Fibroblast of the conjunctiva (primary cell): ENCODE results near the gene GTF3C1.
A peak's percentile ranks its signal among the peaks of the same experiment; 100 is the strongest.
"Not testable (repeated sequence)": the region's sequence is repeated elsewhere in the genome, so short reads cannot be mapped to it uniquely, and the experiment has no call there.

Experiments used
- DNase-seq: peaks from one replicate; pipeline ENCODE4 v3.0.0-alpha.2; 2010; ENCODE audit warnings: low read depth

The GTF3C1 gene

DNA sequence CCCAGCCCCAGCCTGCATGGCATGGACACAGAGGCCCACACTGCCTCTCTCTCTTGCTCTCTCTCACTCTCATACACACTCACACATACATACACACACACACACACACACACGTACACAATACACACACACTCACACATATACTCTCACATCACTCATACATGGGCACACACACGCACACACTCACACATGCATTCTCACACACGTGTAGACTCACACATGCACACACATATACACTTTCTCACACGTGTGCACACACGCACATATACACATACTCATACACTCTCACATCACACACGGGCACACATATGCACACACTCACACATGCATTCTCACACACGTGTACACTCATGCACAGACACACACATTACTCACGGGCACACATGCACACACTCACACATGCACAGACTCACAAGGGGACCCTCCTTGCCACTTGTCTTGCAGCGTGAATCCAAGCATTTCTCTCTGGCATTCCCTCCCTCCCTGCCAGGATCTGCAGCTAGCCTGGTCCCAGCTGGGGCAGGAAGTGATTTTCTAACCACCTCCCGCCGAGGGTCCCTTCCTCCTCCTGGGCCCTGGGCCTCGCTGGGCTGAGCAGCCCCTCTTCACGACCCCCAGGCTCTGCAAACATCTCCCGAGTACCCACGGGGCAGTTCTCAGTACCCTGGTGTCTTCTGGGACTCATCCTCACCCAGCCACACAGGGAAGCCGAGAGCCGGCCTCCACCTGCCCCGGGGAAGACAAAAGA lies 110.3 kb downstream of the GTF3C1 start:
- no peak for DNase-seq

DNA sequence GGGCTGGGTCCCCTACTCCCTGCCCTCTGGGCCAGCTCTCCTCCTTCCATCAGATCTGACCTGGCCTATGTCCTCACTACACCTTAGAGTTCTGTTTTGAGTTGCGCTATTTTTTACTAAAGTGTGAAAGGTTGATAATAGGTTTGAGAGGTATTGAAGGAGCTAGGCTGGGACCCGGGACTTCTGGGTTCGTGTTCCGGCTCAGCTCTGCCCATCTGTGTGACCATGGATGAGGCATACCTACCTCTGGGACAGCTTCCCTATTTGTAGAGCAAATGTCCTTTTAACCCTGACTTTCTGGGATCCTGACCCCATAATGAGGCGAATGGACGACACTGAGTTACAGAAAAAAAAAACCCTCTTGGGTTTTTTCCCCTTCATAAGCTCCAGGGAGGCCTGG lies 111.8 kb downstream of the GTF3C1 start:
- DNase-seq: no peak

- no peak for DNase-seq
These were observed 112.6 kb downstream of the GTF3C1 start for GRCh38 chr16:27436921-27437650.

DNA sequence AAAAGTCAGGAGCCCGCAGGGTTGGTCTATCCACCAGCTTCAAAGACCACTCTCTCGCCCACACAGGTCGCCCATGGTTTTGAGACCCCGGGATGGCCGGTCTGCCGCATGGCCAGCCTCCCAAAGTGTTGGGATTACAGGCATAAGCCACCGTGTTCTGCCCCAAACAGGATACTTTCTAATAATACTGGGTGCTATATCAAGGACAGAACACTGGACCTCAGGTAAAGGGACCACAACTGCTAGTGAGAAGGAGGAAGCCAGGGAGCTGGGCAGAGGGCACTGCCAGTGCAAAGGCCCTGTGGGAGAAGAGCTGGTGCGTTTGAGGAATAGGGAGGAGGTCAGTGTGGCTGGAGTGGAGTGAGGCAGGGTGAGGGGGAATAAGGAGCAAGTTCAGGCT lies 113.6 kb downstream of the GTF3C1 start:
- DNase-seq: no peak

DNA sequence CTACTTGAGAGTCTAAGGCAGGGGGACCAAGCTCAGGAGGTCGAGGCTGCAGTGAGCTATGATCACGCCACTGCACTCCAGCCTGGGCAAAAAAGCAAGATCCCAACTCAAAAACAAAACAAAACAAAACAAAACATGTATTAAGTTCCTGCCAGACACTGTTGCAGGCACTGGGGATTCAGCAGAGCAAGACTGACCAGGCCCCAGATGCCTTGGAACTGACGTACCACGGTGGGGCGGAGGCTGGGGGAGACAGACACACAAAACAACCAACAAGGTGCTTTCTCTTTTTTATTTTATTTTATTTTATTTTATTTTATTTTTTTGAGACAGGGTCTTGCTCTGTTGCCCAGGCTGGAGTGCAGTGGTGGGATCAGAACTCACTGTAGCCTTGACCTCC lies 114.6 kb downstream of the GTF3C1 start:
- DNase-seq: not testable (repeated sequence)

DNA sequence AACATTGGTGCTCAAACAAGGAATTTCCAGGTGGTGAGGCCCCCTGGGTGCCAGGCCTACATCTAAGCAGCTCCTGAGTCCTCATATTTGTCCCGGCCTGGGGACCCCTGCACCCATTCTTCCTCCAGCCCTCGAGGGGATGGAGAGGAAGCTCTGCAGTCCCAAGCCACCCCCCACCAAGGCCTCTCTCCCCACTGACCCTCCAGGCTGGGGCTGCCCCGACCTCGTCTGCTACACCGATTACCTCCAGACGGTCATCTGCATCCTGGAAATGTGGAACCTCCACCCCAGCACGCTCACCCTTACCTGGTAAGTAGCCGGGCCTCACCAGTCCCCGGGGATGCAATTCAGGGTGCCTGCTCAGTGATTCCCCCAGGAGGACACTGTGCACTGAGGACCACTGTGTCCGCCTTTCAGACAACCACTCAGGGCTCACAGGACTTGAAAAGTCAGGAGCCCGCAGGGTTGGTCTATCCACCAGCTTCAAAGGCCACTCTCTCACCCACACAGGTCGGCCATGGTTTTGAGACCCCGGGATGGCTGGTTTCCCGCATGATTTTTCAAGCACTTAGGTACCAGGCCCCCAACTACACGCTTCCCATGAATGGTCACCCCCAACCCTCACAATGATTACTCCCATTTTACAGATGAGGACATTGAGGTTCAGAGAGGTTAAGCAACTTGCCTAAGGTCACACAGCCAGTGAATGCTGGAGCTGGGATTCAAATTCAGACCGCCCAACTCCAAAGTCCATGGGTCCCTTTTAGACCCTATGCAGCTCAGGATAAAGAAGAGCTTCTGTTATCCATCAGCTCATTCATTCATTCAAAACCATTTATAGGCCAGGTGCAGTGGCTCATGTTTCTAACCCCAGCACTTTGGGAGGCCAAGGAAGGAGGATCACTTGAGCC lies 115.3 kb downstream of the GTF3C1 start:
- no peak for DNase-seq

GRCh38 chr16:27433636-27434035 lies 116.1 kb downstream of the GTF3C1 start:
- DNase-seq: no peak

GRCh38 chr16:27433191-27433590 lies 116.5 kb downstream of the GTF3C1 start:
- DNase-seq: not testable (repeated sequence)

- no peak for DNase-seq
These were observed 117.2 kb downstream of the GTF3C1 start for GRCh38 chr16:27432558-27432957.

- no peak for DNase-seq
These were observed 117.8 kb downstream of the GTF3C1 start for GRCh38 chr16:27431773-27432532.

DNA sequence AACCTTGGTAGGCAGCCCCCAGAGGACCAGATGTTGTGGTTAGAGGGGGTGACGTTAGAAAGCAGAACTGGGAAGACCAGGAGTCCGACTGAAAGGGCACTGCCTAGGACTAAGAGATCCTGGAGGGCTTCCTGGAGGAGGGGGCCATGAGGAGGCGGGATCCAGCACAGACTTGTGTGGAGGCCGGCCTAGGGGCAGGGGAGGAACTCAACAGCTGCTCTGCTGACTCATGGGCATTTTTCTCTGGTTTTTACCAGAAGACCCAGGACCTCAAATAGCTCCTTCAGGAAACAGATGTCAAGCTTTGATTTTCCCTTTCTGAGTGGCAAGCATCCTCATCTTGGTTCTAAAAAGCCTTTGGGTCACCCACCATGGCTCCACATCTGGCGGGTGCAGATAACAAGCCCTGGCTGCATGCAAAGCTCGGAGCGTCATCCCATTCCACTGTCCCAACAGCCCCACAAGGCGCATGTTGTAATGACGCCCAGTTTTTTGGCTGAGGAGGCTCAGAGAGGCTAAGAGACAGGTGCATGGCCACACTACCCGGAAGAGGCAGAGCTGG lies 118.7 kb downstream of the GTF3C1 start:
- no peak for DNase-seq

DNA sequence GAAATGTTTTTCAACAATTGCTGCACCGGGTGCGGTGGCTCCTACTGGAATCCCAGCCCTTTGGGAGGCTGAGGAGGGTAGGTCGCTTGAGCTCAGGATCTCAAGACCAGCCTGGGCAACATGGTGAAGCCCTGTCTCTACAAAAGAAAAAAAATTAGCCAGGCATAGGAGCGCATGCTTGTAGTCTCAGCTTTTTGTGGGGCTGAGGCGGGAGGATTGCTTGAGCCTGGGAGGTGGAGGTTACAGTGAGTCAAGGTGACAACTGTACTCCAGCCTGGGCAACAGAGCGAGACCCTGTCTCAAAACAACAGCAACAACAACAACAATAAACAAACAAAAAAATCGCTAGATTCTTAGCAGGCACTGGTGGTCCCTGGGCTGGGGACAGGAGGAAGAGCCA lies 119.2 kb downstream of the GTF3C1 start:
- no peak for DNase-seq

- DNase-seq: no peak
These were observed 119.7 kb downstream of the GTF3C1 start for GRCh38 chr16:27429981-27430441.

DNA sequence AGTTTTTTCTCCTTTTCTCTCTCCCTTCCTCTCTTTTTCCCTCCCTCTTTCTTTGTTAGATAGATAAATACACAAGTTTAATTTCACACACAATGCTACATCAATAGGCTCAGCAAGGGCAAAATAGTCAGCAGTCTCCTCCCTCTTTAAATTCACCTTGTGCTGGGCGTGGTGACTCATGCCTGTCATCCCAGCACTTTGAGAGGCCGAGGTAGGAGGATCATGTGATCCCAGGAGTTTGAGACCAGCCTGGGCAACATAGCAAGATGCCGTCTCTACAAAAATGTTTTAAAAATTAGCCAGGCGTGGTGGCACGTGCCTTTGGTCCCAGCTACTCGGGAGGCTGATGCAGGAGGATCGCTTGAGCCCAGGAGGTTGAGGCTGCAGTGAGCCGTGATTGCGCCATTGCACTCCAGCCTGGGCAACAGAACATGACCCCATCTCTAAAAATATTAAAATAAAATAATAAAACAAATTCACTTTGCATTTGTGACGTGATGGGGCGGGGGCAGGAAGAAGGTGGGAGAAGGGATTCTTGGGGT lies 120.3 kb downstream of the GTF3C1 start:
- no peak for DNase-seq

DNA sequence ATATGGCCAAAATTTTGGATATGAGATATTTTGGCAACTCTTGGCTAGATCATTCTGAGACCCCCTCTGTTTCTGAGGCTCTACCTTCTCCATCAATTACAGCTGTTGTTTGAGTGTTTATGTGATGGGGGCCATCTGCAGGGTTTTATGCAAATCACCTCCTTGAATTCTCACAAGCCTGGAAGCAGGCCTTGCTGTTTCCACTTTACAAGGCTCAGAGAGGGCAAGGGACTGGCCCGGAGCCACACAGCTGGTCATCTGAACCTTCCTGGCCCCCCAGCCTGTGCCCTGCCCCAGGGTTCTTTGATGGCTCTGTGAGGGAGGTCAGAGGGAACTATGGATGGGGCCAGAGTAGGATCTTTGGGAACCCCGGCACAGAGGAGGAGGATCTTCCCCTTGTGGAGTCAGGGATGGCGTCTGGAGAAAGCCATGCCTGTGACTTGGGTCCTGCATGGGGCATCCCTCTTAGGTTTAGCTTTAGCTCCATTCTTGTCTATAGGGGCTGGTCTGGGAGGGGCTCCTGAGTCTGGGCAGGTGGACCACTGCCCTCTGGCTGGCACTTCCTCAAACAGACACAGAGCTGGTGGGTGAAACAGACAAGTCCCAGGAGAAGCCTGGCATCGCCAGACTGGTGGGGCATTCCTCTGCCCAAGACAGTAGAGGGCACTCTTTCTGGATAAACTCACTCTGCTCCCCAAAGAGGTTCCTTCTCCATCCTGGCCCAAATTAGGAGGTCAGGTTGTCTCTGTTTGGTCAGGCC lies 121.5 kb downstream of the GTF3C1 start:
- DNase-seq: no peak

- DNase-seq: no peak
These were observed 122.2 kb downstream of the GTF3C1 start for GRCh38 chr16:27427538-27427937.

GRCh38 chr16:27426423-27427408 lies 123.0 kb downstream of the GTF3C1 start:
- peak; percentile 69 for DNase-seq

GRCh38 chr16:27425961-27426360 lies 123.8 kb downstream of the GTF3C1 start:
- no peak for DNase-seq
